Dermis blood vessel endothelial cell (primary cell): ENCODE measurements around the gene METTL2A. TPM values are rescaled to one million over a fixed set of nuclear protein-coding genes. Genes with fewer than 3 reads are reported as not detected.
"Not testable (repeated sequence)": the region's sequence is repeated elsewhere in the genome, so short reads cannot be mapped to it uniquely, and the experiment has no call there.

Source experiments
- DNase-seq: peaks from one replicate; pipeline ENCODE4 v3.0.0; 2010
- total RNA-seq: library from RNA; depleted of rRNA; stranded (reverse); fragments of >200 nt; gene quantifications from 2 replicates; pipeline ENCODE4 v1.2.3, GENCODE V29; 2014

METTL2A gene
- total RNA-seq: 18.1 and 18.7 TPM in 2 replicates

- DNase-seq: peak; percentile 85
These were observed at the start of gene METTL2A for GRCh38 chr17:62423647-62424461. Gene METTL2A, plus strand, starts transcription at chr17:62423897. Its CDS starts 6 bp downstream, at chr17:62423903.

- no peak for DNase-seq
These were observed 43.4 kb upstream of the METTL2A start, which contains the start of gene EFCAB3 for GRCh38 chr17:62380253-62380652. Gene EFCAB3, plus strand, starts transcription at chr17:62380553. Its CDS starts 2,427 bp downstream, at chr17:62382980.

- DNase-seq: no peak
These were observed 42.1 kb upstream of the METTL2A start for GRCh38 chr17:62381561-62381960.

GRCh38 chr17:62388856-62389255 is 34.8 kb upstream of the METTL2A start:
- DNase-seq: no peak

GRCh38 chr17:62392908-62393307 is 30.8 kb upstream of the METTL2A start:
- no peak for DNase-seq

- DNase-seq: no peak
These were observed 24.8 kb upstream of the METTL2A start for GRCh38 chr17:62398891-62399290.

- no peak for DNase-seq
These were observed 18.2 kb upstream of the METTL2A start for GRCh38 chr17:62405451-62405850.

GRCh38 chr17:62413090-62413489 is 10.6 kb upstream of the METTL2A start:
- DNase-seq: not testable (repeated sequence)

GRCh38 chr17:62426214-62426613 is 2.5 kb downstream of the METTL2A start:
- not testable (repeated sequence) for DNase-seq

- DNase-seq: not testable (repeated sequence)
These were observed 11.6 kb downstream of the METTL2A start for GRCh38 chr17:62435251-62435650.

GRCh38 chr17:62441181-62441580 is 17.5 kb downstream of the METTL2A start:
- DNase-seq: not testable (repeated sequence)

- DNase-seq: no peak
These were observed 20.4 kb downstream of the METTL2A start for GRCh38 chr17:62444063-62444462.

GRCh38 chr17:62445791-62446190 is 22.1 kb downstream of the METTL2A start:
- not testable (repeated sequence) for DNase-seq

- DNase-seq: not testable (repeated sequence)
These were observed 28.5 kb downstream of the METTL2A start for GRCh38 chr17:62452195-62452594.

- not testable (repeated sequence) for DNase-seq
These were observed 29.3 kb downstream of the METTL2A start for GRCh38 chr17:62453041-62453440.

GRCh38 chr17:62453656-62454055 is 30.0 kb downstream of the METTL2A start:
- DNase-seq: not testable (repeated sequence)

- not testable (repeated sequence) for DNase-seq
These were observed 30.4 kb downstream of the METTL2A start for GRCh38 chr17:62454111-62454510.

GRCh38 chr17:62456016-62456415 is 32.3 kb downstream of the METTL2A start:
- no peak for DNase-seq

GRCh38 chr17:62458483-62458882 is 34.8 kb downstream of the METTL2A start:
- DNase-seq: not testable (repeated sequence)

GRCh38 chr17:62464422-62464821 is 40.7 kb downstream of the METTL2A start:
- not testable (repeated sequence) for DNase-seq

GRCh38 chr17:62465271-62465670 is 41.6 kb downstream of the METTL2A start:
- not testable (repeated sequence) for DNase-seq

GRCh38 chr17:62470666-62471379 is 47.1 kb downstream of the METTL2A start:
- DNase-seq: peak; percentile 76

- DNase-seq: not testable (repeated sequence)
These were observed 47.7 kb downstream of the METTL2A start for GRCh38 chr17:62471380-62471880.
